Mucosa of stomach (tissue), 1 donor: Measurements from ENCODE around the gene GATA5.

Experiments
- H3K27me3 ChIP-seq: one replicate; pipeline ENCODE4 v1.7.0; 2013; ENCODE audit warnings: mild to moderate bottlenecking, low read length; ENCODE audit not compliant: control insufficient read depth, insufficient read depth
- H3K36me3 ChIP-seq: one replicate; pipeline ENCODE4 v1.7.0; 2013; ENCODE audit warnings: low read length; ENCODE audit not compliant: control insufficient read depth, insufficient read depth
- H3K4me1 ChIP-seq: one replicate; pipeline ENCODE4 v1.7.0; 2013; ENCODE audit warnings: mild to moderate bottlenecking, low read length; ENCODE audit not compliant: control insufficient read depth, insufficient read depth
- H3K4me3 ChIP-seq: one replicate; pipeline ENCODE4 v1.7.0; 2013; ENCODE audit warnings: low read length
- H3K9ac ChIP-seq: one replicate; pipeline ENCODE4 v1.7.0; 2013; ENCODE audit warnings: mild to moderate bottlenecking, low read length, moderate library complexity
- H3K9me3 ChIP-seq: one replicate; pipeline ENCODE4 v1.7.0; 2013; ENCODE audit warnings: mild to moderate bottlenecking, low read length, moderate library complexity; ENCODE audit not compliant: control insufficient read depth
- donor health status: Pancreatic carcinoma.

GATA5 gene

DNA sequence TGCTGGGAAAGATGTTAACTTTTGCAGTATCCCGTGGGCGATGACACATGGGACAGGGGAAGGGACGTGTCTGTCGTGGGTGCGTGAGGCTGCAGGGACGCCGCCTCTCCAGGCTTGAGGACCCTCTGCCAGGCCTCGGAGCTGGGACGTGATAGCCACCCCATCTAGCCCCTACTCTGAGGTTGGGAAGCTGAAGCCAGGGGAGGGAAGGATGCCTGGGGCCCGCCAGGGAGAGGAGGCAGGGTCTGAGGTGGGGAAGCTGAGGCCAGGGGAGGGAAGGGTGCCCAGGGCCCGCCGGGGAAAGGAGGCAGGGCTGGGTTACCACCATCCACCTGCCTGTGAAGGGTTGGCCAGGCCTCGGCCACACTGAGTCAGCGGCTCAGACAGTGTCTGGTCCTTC lies 38.2 kb upstream of the GATA5 start:
- no peak overlapping the region for H3K9ac ChIP-seq
- H3K4me1 ChIP-seq: no peaks in the 10 kb centered on the region
- H3K36me3 ChIP-seq: no peaks in the 10 kb centered on the region
- H3K9me3 ChIP-seq: no peaks in the 10 kb centered on the region
- H3K4me3 ChIP-seq: no peak overlapping the region
- H3K27me3 ChIP-seq: peaks cover 22% of the 10 kb centered on the region

DNA sequence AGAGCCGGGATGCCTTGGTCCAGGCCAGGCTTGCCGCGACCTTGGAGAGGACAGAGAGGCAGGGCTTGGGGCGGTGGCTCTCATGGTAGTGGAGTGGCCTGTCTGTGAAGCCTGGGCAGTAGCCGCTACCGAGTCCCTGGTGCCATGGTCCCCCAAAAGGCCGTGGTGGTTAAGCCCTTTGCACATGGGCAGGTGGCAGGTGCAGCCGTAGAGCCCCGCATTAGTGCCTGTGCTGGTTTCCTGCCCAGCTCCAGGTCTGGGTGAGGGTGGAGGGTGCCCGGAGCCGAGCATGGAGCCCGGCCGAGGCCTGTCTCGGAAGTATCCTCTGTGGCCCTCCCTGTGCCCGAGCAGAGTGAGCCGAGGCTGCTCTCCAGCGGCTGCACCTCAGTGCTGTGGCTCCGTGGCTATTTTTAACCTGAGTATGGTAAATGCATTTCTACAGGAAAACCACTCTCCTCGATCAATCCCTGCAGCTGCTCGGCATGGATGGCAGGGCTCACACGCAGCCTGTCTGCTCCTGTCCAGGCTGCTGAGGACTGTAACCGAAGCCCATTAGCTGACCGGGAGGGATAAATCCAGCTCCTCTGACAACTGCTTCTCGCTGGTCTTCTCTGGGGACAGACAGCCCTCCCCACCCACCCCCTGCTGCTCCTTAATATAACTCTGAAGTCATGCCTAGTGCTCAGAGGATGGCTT lies 36.3 kb upstream of the GATA5 start:
- Histone ChIP-seq H3K9ac (no peak overlapping the region), H3K4me1 (no peaks in the 10 kb centered on the region), H3K4me3 (no peak overlapping the region), H3K9me3 (no peaks in the 10 kb centered on the region), H3K36me3 (no peaks in the 10 kb centered on the region), H3K27me3 (peaks cover 22% of the 10 kb centered on the region)

DNA sequence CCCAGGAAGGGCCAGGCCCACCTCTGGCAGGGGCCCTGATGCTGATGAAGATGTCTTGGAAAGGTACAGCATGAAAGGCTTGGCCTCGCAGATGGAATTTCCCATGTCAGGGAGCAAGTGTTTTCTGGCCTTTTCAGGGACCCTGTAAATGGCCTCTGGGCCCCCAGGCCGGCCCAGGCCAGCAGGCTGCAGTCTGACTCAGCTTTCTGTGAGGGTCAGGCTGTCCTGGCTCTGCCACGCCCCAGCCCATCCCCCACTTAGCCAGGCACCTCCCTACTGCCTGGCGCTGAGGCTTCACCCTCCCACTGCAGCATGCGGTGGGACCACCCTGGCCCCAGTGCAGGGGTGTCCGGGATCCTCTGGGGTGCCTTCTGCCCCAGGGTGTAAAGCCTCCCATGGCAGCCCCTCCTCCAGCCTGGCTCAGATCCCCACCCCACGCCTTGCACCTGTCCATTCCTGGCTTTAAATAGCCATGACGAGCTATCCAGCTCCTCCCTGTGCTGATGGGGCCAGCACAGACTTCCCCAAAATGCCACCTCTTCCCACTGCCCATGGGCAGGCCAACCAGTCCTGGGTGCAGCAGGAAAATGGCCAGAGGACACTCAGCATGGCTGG lies 35.6 kb upstream of the GATA5 start:
- H3K9ac ChIP-seq: no peak overlapping the region
- H3K4me3 ChIP-seq: no peak overlapping the region
- no peaks in the 10 kb centered on the region for H3K4me1 ChIP-seq
- peaks cover 22% of the 10 kb centered on the region for H3K27me3 ChIP-seq
- no peaks in the 10 kb centered on the region for H3K36me3 ChIP-seq
- no peaks in the 10 kb centered on the region for H3K9me3 ChIP-seq

DNA sequence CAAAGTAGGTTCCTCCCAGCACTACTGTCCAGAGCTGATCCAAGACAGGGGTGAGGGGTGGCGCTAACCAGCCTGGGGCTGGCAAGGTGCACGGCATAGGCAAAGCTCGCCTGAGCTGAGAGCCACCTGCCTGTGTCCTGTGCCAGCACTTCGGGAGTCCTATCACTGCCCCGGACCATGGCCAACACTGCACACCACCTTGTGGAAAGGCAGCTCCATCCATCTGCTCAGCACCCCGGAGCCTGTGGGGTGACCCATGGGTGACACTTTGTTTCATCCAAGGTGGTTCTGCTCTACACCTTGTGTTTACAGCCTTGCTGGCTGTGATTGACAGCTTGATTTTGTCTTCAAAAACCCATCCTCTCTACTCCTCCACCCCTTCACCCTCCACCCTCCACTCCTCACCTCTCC lies 32.9 kb upstream of the GATA5 start:
- Histone ChIP-seq H3K4me1 (no peaks in the 10 kb centered on the region), H3K27me3 (peaks cover 6% of the 10 kb centered on the region), H3K9me3 (no peaks in the 10 kb centered on the region), H3K4me3 (no peak overlapping the region), H3K36me3 (no peaks in the 10 kb centered on the region), H3K9ac (no peak overlapping the region)

DNA sequence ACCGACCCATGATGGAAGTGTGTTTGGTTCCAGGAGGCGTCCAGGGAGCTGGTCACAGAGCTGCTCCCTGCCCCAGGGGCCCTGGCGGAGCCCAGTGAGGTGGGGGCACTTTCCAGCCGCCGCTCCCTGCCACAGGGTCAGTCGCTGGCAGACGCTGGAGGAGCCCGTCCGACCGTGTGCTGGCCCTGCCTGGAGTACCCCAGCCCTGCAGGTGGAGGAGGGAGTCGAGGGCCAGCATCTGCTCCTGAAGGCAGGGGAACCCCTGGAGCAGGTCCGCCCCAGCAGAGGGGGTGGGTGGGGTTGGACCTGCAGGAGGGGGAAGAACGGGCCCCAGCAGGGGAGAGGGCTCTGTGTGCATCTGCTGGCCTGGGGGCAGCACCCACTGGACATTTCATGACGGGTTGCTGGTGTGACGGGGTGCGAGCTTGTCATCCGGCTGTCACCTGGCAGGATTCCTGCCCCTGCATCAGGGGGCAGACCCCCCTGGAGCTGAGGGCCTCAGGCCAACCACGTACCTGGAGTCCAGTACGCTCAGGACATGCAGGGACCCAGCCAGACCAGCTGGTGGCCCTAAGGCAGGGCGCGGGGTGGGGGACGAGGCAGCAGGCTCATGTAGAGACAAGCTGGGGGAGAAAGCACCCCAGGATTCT lies 32.3 kb upstream of the GATA5 start:
- H3K4me1 ChIP-seq: no peaks in the 10 kb centered on the region
- peaks cover 10% of the 10 kb centered on the region for H3K27me3 ChIP-seq
- H3K9ac ChIP-seq: no peak overlapping the region
- no peak overlapping the region for H3K4me3 ChIP-seq
- no peaks in the 10 kb centered on the region for H3K36me3 ChIP-seq
- no peaks in the 10 kb centered on the region for H3K9me3 ChIP-seq

DNA sequence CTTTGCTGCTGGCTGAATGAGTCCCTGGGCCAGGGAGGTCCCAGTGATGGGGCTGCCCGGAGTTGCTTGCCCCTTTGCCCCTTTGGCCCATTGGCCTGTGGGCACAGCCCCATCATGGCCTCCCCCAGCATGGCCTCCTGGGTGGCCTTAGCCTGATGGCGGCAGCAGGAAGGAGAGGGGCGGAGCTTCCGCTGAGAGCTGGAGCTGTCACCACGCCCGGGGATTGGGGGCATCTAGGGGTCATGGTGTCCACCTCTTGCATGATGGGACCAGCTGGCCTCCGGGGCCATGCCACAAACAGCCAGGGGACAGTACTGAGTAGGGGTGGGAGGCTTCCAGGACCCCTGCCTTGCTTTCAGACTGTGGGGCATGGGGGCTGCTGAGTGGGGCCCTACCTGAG lies 31.5 kb upstream of the GATA5 start:
- H3K9me3 ChIP-seq: no peaks in the 10 kb centered on the region
- H3K4me3 ChIP-seq: no peak overlapping the region
- peaks cover 10% of the 10 kb centered on the region for H3K27me3 ChIP-seq
- H3K4me1 ChIP-seq: no peaks in the 10 kb centered on the region
- no peak overlapping the region for H3K9ac ChIP-seq
- H3K36me3 ChIP-seq: no peaks in the 10 kb centered on the region

DNA sequence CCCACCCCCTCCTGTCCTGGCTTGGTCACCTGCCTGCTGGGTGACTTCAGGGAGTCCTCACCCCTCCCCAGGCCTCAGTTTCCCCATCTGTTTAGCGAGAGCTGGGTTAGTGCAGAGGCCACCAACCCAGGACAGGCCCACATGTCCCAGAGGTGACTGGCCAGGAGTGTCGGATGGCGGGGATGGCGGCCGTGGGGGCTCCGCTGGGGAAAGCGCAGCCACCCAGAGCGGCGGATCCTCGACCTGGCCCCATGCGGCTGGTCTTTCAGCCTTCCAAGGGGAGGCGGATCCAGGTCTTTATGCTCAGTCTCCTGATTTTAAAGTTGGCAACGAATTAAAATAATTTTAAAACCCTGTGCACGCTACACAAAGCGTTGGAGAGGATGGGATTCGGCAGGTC lies 31.0 kb upstream of the GATA5 start:
- Histone ChIP-seq H3K9ac (no peak overlapping the region), H3K36me3 (no peaks in the 10 kb centered on the region), H3K4me1 (peaks cover 4% of the 10 kb centered on the region), H3K4me3 (no peak overlapping the region), H3K9me3 (no peaks in the 10 kb centered on the region), H3K27me3 (peaks cover 10% of the 10 kb centered on the region)

DNA sequence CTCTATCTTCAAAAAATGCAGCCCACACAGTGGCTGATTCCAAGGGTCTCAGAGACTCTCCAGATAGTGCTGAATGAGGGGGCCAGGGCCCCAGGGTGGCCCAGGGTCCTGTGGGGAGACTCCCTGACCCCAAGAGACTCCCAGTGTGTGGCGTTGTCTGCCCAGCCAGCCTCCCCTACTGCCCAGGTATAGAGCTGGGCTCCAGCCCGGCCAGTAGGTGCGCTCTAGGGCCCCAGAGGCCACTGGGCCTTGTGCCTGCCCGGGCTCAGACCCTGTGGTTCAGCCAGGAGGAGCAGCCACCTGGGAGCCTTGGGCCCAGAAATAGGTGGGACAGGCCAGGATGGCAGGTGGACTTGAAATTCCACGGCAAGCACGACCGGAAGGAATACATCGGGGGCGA lies 30.3 kb upstream of the GATA5 start:
- H3K9ac ChIP-seq: no peak overlapping the region

DNA sequence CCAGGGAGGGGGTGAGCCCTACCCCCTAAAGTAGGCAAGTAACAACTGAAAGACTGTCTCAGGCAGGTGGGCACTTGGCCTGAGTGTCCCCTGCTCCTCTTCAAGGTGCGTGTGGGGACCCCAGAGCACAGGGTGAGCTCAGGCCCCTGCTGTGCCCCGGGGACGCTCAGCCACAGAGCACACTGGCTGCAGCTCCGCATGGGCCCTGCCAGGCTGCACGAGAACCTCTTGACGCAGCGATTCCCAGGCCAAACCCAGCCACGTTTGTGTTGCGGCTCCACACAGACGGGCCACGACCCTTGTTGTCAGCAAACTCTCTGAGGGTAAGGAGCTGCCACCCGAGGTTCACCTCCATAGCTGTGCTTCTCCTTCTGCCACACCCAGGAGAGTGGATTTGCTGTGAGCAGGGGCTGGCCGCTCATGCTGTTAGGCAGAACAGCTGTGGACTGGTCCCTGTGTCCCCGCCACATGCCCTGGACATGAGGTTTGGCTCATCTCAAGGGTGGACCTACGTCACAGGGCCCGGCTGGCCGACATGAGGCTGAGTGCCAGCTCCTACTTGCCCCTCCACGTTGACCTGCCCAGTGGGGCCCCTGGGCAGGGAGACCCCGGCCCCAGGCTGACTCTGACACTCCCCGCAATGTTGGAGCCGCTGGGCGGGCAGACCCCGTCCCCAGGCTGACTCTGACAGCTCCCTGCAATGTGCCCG lies 29.7 kb upstream of the GATA5 start:
- Histone ChIP-seq H3K9ac (no peak overlapping the region), H3K4me1 (peaks cover 10% of the 10 kb centered on the region), H3K4me3 (no peak overlapping the region), H3K9me3 (no peaks in the 10 kb centered on the region), H3K36me3 (no peaks in the 10 kb centered on the region), H3K27me3 (peaks cover 4% of the 10 kb centered on the region)

More for the DNA sequence above, 30.3 kb upstream of the GATA5 start:
- Histone ChIP-seq H3K27me3 (peaks cover 5% of the 10 kb centered on the region), H3K36me3 (no peaks in the 10 kb centered on the region), H3K4me3 (no peak overlapping the region), H3K4me1 (peaks cover 8% of the 10 kb centered on the region), H3K9me3 (no peaks in the 10 kb centered on the region)

DNA sequence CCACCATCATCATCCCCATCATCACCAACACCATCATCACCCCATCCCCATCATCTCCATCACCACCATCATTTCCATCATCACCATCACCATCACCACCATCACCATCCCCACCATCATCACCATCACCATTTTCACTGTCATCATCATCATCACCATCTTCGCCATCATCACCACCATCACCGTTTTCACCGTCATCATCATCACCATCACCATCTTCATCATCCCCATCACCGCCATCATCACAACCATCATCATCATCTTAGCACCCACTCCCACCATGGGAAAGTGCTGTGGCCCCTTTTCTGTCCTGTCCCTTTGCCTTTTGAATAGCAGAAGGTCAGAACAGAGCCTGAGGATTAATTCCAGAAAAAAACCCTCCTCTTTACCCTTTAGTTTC lies 28.5 kb upstream of the GATA5 start:
- no peaks in the 10 kb centered on the region for H3K36me3 ChIP-seq
- H3K27me3 ChIP-seq: peaks cover 4% of the 10 kb centered on the region
- H3K4me3 ChIP-seq: no peak overlapping the region
- no peaks in the 10 kb centered on the region for H3K9me3 ChIP-seq
- H3K9ac ChIP-seq: no peak overlapping the region
- peaks cover 16% of the 10 kb centered on the region for H3K4me1 ChIP-seq

DNA sequence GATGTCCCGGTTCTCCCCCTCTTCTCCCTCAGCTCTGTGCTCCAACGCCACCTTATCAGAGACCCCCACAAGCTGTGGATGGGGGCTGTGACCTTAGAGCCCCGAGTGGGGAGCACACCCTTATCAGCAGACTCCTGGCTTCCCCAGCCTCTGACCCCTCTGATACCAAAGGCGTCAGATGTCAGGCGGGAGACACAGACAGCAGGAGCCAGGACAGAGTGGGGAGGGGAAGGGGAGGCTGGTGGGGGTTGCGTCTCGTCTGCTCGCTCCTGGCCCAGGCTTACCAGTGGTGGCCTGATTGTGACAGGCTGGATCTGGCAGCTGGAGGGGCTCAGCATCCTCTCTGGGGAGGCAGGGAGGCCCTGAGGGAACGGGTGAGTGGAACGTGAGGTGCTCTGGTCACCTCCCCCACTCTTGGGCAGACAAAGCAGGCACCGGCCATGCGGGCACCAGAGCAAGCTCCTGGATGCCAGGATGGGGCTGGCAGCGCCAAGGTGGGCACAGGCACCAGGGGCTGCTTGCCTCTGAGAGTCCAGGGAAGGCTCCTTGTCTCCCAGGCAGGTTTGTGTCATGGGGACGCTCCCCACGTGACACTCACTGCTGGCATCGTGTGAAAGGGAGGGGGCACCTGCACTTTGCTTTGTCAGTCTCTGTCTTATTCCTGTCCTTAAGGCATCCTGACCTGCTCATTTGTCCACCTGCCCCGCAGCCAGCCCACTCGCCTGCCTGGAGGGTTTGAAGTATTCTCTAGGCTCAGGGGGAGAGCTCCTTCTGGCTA lies 27.8 kb upstream of the GATA5 start:
- H3K36me3 ChIP-seq: no peaks in the 10 kb centered on the region
- no peak overlapping the region for H3K9ac ChIP-seq
- no peaks in the 10 kb centered on the region for H3K9me3 ChIP-seq
- no peak overlapping the region for H3K4me3 ChIP-seq
- peaks cover 4% of the 10 kb centered on the region for H3K27me3 ChIP-seq
- H3K4me1 ChIP-seq: peaks cover 16% of the 10 kb centered on the region
